Keratinocyte (primary cell): ENCODE results near the gene TMEM138. TPM values are rescaled to one million over a fixed set of nuclear protein-coding genes. Genes with fewer than 3 reads are reported as not detected.

ENCODE experiments used
- DNase-seq: peaks from one replicate; pipeline ENCODE4 v3.0.0-alpha.2; 2011; ENCODE audit warnings: low read depth, missing footprints, low spot score
- FAIRE-seq: peaks from 2 replicates; lab custom pipeline; 2011; peaks lifted over from hg19 to GRCh38; lab: Jason Lieb, UNC
- H2AFZ ChIP-seq: 2 replicates; pipeline ENCODE4 v1.6.0; 2012; ENCODE audit warnings: low read length, control low read depth, inconsistent platforms; ENCODE audit not compliant: control insufficient read depth
- H3K27ac ChIP-seq: 2 replicates; pipeline ENCODE4 v1.5.1; 2011; ENCODE audit warnings: low read length; ENCODE audit not compliant: control insufficient read depth, insufficient read depth
- H3K27me3 ChIP-seq: 3 replicates; pipeline ENCODE4 v1.6.0; 2011; ENCODE audit warnings: low read length; ENCODE audit not compliant: control insufficient read depth, insufficient read depth; ENCODE audit errors: extremely low read depth
- H3K36me3 ChIP-seq, 2 experiments: 2 replicates in 1 of 2; 3 replicates in 1 of 2; pipeline ENCODE4 v1.5.1; 2011; ENCODE audit warnings: low read length in 2 of 2, mild to moderate bottlenecking in 1 of 2; ENCODE audit not compliant: control insufficient read depth in 2 of 2, insufficient read depth in 2 of 2; ENCODE audit errors: extremely low read depth in 1 of 2
- H3K4me1 ChIP-seq: 3 replicates; pipeline ENCODE4 v1.5.1; 2011; ENCODE audit warnings: low read length; ENCODE audit not compliant: control insufficient read depth, insufficient read depth; ENCODE audit errors: extremely low read depth
- H3K4me2 ChIP-seq: 3 replicates; pipeline ENCODE4 v1.6.0; 2011; ENCODE audit warnings: low read depth, low read length; ENCODE audit not compliant: control insufficient read depth, insufficient read depth; ENCODE audit errors: extremely low read depth
- H3K4me3 ChIP-seq, 3 experiments: fragments of 200-600 bp in 1 of 3; sonication (generic) in 1 of 3; 2 replicates in 2 of 3; 3 replicates in 1 of 3; pipeline ENCODE4 v1.5.1; 2011 to 2016; ENCODE audit warnings: low read length in 3 of 3, mild to moderate bottlenecking in 3 of 3, control low read depth in 2 of 3, inconsistent platforms in 1 of 3, low read depth in 1 of 3, mixed read lengths in 1 of 3, mixed run types in 1 of 3, moderate library complexity in 1 of 3; ENCODE audit not compliant: control insufficient read depth in 2 of 3, insufficient read depth in 2 of 3; ENCODE audit errors: extremely low read depth in 1 of 3
- H3K79me2 ChIP-seq: 2 replicates; pipeline ENCODE4 v1.6.0; 2012; ENCODE audit warnings: low read length; ENCODE audit not compliant: control insufficient read depth, insufficient read depth
- H3K9ac ChIP-seq: 3 replicates; pipeline ENCODE4 v1.6.0; 2011; ENCODE audit warnings: low read length; ENCODE audit not compliant: control insufficient read depth, insufficient read depth; ENCODE audit errors: extremely low read depth
- H3K9me1 ChIP-seq: 3 replicates; pipeline ENCODE4 v1.6.0; 2011; ENCODE audit warnings: low read length; ENCODE audit not compliant: control insufficient read depth, insufficient read depth; ENCODE audit errors: extremely low read depth
- H3K9me3 ChIP-seq: 2 replicates; pipeline ENCODE4 v1.5.1; 2012; ENCODE audit warnings: low read depth, low read length; ENCODE audit not compliant: control insufficient read depth
- H4K20me1 ChIP-seq: 3 replicates; pipeline ENCODE4 v1.6.0; 2011; ENCODE audit warnings: low read length; ENCODE audit not compliant: control insufficient read depth, insufficient read depth; ENCODE audit errors: extremely low read depth
- EZH2 ChIP-seq: IDR thresholded peaks from one replicate; pipeline ENCODE4 v1.6.1; 2012; ENCODE audit warnings: inconsistent platforms, mild to moderate bottlenecking, low read length, moderate library complexity
- dilution Hi-C: fragments of 300-500 bp; cut with MboI; formaldehyde crosslinking; loops from one replicate; pipeline ENCODE4 v1.7.0; 2020; ENCODE audit warnings: low sequenced_read_pairs; ENCODE audit not compliant: extremely low pct_ligation_motif_present
- polyA plus RNA-seq, 5 experiments: library from polyadenylated mRNA; depleted of rRNA in 3 of 5; stranded (reverse) in 3 of 5; stranded (forward) in 1 of 5; unstranded in 1 of 5; fragments of >200 nt; gene quantifications; 1 replicate in 1 of 5; 2 replicates in 3 of 5; 3 replicates in 1 of 5; pipeline versions ENCODE4 v1.2.1 to v1.2.3, GENCODE V29; 2011 to 2012; ENCODE audit warnings: missing spikeins in 2 of 5, low read depth in 1 of 5, low replicate concordance in 1 of 5
- TF ChIP-seq, protein P1 (sequence below), 3 experiments: IDR thresholded peaks in 1 of 3; conservative IDR thresholded peaks in 1 of 3; optimal IDR thresholded peaks in 1 of 3; 2 replicates in 2 of 3; 3 replicates in 1 of 3; pipeline versions ENCODE3 to v1.5.1; 2011; ENCODE audit warnings: low read length in 3 of 3, mild to moderate bottlenecking in 3 of 3, moderate library complexity in 2 of 3, control low read depth in 1 of 3, inconsistent platforms in 1 of 3; ENCODE audit not compliant: insufficient read depth in 2 of 3; ENCODE audit errors: extremely low read depth in 1 of 3

The TMEM138 gene
- polyA plus RNA-seq, 1 donor (not counting 4 experiments of a cell fraction or from before 2014, with no cell fraction given), result 85.4 TPM

DNA sequence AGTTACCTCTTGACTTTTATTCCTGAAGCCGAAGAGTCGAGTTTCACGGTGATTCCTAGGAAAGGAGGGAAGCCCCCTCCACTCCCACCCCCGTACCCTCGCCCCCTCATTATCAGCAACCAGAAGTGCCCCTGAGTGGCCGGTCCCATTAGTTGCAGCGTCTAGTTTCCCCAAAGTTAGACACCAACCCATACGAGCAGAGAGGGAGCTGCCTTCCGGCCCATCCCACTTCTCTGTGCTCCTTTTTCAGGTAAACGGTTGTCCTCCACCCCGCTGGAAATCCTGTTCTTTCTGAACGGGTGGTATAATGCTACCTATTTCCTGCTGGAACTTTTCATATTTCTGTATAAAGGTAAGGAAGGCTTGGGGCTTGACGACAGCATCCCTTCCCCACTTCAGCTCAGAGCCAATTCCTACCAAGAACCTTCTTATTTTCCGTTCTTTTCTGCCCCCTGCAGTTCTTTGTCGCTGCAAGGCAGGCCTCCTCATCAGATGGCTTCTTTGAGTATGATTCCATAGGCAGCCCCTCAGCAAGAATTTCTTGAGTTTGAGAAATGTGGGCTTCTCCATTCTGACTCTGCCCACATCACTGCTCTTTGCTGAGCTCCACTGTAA lies 30.9 kb downstream of the TMEM138 start:
- Histone ChIP-seq H3K4me1 (peaks cover 27% of the 10 kb centered on the region), H3K27ac (peak overlapping the region; percentile 72), H2AFZ (peak overlapping the region; percentile 99), H3K9me3 (no peaks in the 10 kb centered on the region), H3K4me3 (peak overlapping the region; percentile 58 to 90 (median 77)), H3K36me3 (peaks cover 4% of the 10 kb centered on the region in 2 experiments), H3K4me2 (peak overlapping the region; percentile 95), H4K20me1 (no peaks in the 10 kb centered on the region), H3K9me1 (no peaks in the 10 kb centered on the region), H3K27me3 (no peaks in the 10 kb centered on the region), H3K79me2 (no peaks in the 10 kb centered on the region), H3K9ac (peak overlapping the region; percentile 84)
- TF ChIP-seq EZH2, result no peak
- TF ChIP-seq, protein P1, sequence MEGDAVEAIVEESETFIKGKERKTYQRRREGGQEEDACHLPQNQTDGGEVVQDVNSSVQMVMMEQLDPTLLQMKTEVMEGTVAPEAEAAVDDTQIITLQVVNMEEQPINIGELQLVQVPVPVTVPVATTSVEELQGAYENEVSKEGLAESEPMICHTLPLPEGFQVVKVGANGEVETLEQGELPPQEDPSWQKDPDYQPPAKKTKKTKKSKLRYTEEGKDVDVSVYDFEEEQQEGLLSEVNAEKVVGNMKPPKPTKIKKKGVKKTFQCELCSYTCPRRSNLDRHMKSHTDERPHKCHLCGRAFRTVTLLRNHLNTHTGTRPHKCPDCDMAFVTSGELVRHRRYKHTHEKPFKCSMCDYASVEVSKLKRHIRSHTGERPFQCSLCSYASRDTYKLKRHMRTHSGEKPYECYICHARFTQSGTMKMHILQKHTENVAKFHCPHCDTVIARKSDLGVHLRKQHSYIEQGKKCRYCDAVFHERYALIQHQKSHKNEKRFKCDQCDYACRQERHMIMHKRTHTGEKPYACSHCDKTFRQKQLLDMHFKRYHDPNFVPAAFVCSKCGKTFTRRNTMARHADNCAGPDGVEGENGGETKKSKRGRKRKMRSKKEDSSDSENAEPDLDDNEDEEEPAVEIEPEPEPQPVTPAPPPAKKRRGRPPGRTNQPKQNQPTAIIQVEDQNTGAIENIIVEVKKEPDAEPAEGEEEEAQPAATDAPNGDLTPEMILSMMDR (optimal IDR thresholded peaks at IDR 0.05 in 1 of 3, IDR thresholded peaks at IDR 0.05 in 1 of 3, conservative IDR thresholded peaks at IDR 0.05 in 1 of 3; ENCODE audit: extremely low read depth in 1 of 3, insufficient read depth in 2 of 3, low read length in 3 of 3), result peak; percentile 8 to 40 (median 38)
- FAIRE-seq (no peak), DNase-seq (no peak)
- dilution Hi-C loops, result no loop called here

- H3K9ac ChIP-seq, result no peak overlapping the region
- dilution Hi-C loops, result no loop called here
- H2AFZ ChIP-seq, result no peak overlapping the region
- H3K27ac ChIP-seq, result no peak overlapping the region
- no peak overlapping the region for H3K4me3 ChIP-seq
- no peaks in the 10 kb centered on the region for H3K4me1 ChIP-seq
- no peaks in the 10 kb centered on the region for H3K9me1 ChIP-seq
- FAIRE-seq (no peak), DNase-seq (no peak)
- no peak overlapping the region for H3K4me2 ChIP-seq
- no peaks in the 10 kb centered on the region for H3K27me3 ChIP-seq
- H3K79me2 ChIP-seq, result no peaks in the 10 kb centered on the region
- H3K9me3 ChIP-seq, result no peaks in the 10 kb centered on the region
- H4K20me1 ChIP-seq, result no peaks in the 10 kb centered on the region
- TF ChIP-seq, protein P1 (optimal IDR thresholded peaks at IDR 0.05 in 1 of 3, IDR thresholded peaks at IDR 0.05 in 1 of 3, conservative IDR thresholded peaks at IDR 0.05 in 1 of 3; ENCODE audit: extremely low read depth in 1 of 3, insufficient read depth in 2 of 3, low read length in 3 of 3), result no peak
- TF ChIP-seq EZH2, result no peak
- peaks cover 22 to 31% of the 10 kb centered on the region in 2 experiments for H3K36me3 ChIP-seq
Measured at GRCh38 chr11:61401173-61401572, 39.0 kb downstream of the TMEM138 start.
